HEK293 (cell line): ENCODE results near the gene GATA1.
A peak's percentile ranks its signal among the peaks of the same experiment; 100 is the strongest.

Experiments used
- BCL11A ChIP-seq: fragments of 450-650 bp; formaldehyde crosslinking; IDR thresholded peaks from 2 replicates; pipeline ENCODE4 v1.5.1; 2016; ENCODE audit warnings: low read depth, missing biosample characterization, missing genetic modification characterization
- CTCF ChIP-seq: fragments of 450-650 bp; formaldehyde crosslinking; IDR thresholded peaks from 2 replicates; pipeline ENCODE4 v1.5.1; 2016; ENCODE audit warnings: missing biosample characterization, missing genetic modification characterization
- REST ChIP-seq: fragments of 450-650 bp; formaldehyde crosslinking; IDR thresholded peaks from 2 replicates; pipeline ENCODE4 v1.5.1; 2016; ENCODE audit warnings: missing biosample characterization, missing genetic modification characterization
- YY1 ChIP-seq: fragments of 450-650 bp; formaldehyde crosslinking; IDR thresholded peaks from 2 replicates; pipeline ENCODE4 v1.5.1; 2018; ENCODE audit warnings: missing biosample characterization, missing genetic modification characterization
- ZIC2 ChIP-seq: fragments of 450-650 bp; formaldehyde crosslinking; IDR thresholded peaks from 2 replicates; pipeline ENCODE4 v1.5.1; 2016; ENCODE audit warnings: missing biosample characterization, missing genetic modification characterization
- ZNF274 ChIP-seq, 2 experiments: fragments of 200-500 bp in 1 of 2; fragments of 450-650 bp in 1 of 2; sonication (Bioruptor generic) in 1 of 2; formaldehyde crosslinking in 1 of 2; IDR thresholded peaks; 2 replicates each; pipeline versions ENCODE4 v1.5.1 to v1.6.1; 2014 to 2016; ENCODE audit warnings: borderline replicate concordance in 1 of 2, inconsistent platforms in 1 of 2, low read length in 1 of 2, missing biosample characterization in 1 of 2, missing genetic modification characterization in 1 of 2
- ZNF404 ChIP-seq: fragments of 450-650 bp; formaldehyde crosslinking; IDR thresholded peaks from 2 replicates; pipeline ENCODE4 v1.5.1; 2017; ENCODE audit warnings: missing biosample characterization, missing genetic modification characterization
- ZNF558 ChIP-seq: fragments of 450-650 bp; formaldehyde crosslinking; IDR thresholded peaks from 2 replicates; pipeline ENCODE4 v1.5.1; 2016; ENCODE audit warnings: missing biosample characterization, missing genetic modification characterization
- ZSCAN23 ChIP-seq: fragments of 450-650 bp; formaldehyde crosslinking; IDR thresholded peaks from 2 replicates; pipeline ENCODE4 v1.5.1; 2016; ENCODE audit warnings: missing biosample characterization, missing genetic modification characterization

GRCh38 chrX:48802905-48803200, 16.5 kb downstream of the GATA1 start:
- TF ChIP-seq ZSCAN23 (no peak), ZNF404 (tag by site-specific recombination) (no peak), ZIC2 (tag by site-specific recombination) (no peak), REST (tag by site-specific recombination) (peak; percentile 88), ZNF558 (no peak), ZNF274 (IDR thresholded peaks at IDR 0.05; ENCODE audit: low read length) (no peak), ZNF274 (tag by site-specific recombination; IDR thresholded peaks at IDR 0.05; ENCODE audit: borderline replicate concordance) (no peak), YY1 (no peak), CTCF (no peak), BCL11A (no peak)
